NCI-H146 treated with DMSO at 0.1 percent for 48 hours (cell line): Measurements from ENCODE around the gene TRIM67.
"Not testable (repeated sequence)": the region's sequence is repeated elsewhere in the genome, so short reads cannot be mapped to it uniquely, and the experiment has no call there.

ENCODE experiments used
- DNase-seq: peaks from one replicate; lab custom pipeline; 2025; ENCODE audit not compliant: unreplicated experiment; lab: John Stamatoyannopoulos, UW

The TRIM67 gene

GRCh38 chr1:231201979-231202633 lies 40.2 kb downstream of the TRIM67 start:
- DNase-seq: no peak

- DNase-seq: no peak
Measured at GRCh38 chr1:231203259-231204057, 41.6 kb downstream of the TRIM67 start.

DNA sequence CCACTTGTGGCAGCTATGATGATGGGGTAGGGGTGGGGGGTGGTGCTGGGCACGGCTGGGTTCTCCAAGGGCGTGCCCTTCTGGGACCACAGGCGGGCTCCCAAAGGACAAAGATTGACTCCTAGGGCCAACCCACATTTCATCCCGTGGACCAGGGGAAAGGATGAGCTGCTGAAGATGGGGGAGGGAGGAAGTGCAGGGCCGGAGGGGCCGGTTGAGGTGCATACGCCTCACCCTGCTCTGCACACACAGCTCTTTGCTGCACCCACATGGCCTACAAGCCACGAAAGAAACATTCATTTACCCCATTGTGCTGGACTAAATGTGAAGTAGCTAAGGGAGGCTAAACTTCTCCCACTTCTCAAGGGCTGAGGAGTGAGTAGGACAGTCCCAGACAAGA lies 45.0 kb downstream of the TRIM67 start:
- DNase-seq: no peak

DNA sequence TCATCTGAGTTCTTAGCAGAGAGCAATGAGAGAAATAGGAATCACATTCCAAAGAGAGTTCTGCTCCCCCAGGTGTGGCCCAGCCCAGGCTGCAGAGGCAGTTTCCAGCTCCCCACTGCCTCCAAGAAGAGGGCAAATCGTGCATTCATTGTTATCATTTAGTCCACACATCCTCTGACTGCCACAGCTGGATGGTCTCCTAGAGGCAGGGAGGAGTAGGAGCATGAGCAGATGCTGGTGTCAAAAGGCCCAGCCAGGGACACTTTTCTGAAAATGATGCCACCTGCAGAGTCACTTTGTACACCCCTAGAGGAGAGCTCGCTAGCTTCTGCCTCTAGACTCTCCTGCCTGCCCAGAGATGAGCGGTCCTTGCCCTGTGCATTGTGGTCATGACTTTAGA lies 45.6 kb downstream of the TRIM67 start:
- DNase-seq: no peak

DNA sequence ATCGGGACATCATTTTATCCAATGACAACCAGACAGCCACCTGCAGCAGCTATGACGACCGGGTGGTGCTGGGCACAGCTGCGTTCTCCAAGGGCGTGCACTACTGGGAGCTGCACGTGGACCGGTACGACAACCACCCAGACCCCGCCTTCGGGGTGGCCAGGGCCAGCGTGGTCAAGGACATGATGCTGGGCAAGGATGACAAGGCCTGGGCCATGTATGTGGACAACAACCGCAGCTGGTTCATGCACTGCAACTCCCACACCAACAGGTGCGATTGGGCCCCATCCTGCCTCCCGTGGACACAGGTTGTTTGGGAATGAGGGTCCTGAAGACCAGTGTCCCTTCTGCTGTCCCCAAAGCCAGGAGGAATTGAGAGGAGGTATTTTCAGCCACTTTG lies 47.1 kb downstream of the TRIM67 start:
- DNase-seq: no peak

- DNase-seq: no peak
Measured at GRCh38 chr1:231209531-231209930, 47.7 kb downstream of the TRIM67 start.

DNA sequence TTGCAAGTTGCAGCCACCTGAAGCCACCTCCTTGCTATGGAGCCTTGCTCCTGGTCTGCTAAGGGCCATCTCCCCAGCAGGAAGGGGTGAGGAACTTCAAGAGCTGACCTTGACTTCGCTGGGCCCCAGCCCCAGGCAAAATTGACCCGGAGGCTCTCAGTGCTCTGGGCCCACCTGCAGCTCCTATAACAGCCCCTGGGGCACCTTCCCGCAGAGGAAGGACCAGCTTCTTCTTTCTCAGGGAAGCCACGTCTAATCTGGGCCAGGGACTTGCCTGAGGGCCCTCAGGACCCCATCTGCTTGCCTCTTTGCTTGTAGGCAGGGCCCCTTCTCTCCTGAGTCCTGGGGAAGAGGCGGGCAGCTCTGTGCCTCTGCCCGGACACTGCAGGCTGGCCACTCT lies 48.3 kb downstream of the TRIM67 start:
- DNase-seq: no peak

DNA sequence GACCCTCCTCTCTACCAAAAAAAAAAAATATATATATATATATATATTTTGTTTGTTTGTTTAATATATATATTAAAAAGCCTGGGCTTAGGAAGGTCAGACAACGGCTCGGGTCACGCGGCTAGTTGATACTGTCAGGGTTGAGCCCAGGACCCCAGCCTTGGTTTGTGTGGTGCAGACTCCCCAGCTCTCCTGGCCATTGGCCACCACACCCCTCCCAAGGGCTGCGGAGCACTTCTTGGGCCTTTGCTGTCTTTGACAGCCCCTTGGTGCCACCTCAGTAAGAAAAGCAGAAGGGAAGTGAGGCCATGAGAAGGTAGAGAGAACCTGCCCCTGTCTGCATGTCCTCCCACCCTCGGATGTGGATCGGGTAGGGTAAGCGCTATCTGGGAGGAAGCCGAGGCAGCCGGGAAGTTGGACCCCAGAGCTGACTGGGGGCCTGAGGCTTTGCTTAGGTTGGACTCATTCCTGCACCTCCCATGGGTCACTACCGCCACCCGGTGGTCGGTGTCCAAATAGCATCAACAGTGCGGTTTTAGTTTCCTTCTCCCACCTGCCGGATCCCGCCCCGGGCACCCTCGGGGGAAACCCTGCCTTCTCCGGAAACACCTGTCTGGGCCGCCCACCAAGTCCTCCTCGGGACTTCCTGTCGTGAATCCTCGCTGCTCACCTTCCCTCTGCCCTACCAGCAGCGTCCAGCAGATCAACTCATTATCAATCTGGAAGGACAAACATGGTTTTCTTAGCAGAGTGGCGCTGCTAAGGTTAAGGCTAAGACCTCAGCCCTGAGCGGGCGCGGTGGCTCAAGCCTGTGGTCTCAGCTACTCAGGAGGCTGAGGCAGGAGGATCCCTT lies 49.4 kb downstream of the TRIM67 start:
- DNase-seq: peak; percentile 89

GRCh38 chr1:231212301-231212700 lies 50.4 kb downstream of the TRIM67 start:
- DNase-seq: not testable (repeated sequence)

GRCh38 chr1:231213831-231214573 lies 52.1 kb downstream of the TRIM67 start:
- no peak for DNase-seq

GRCh38 chr1:231214918-231215680 lies 53.2 kb downstream of the TRIM67 start:
- DNase-seq: no peak

GRCh38 chr1:231215681-231216385 lies 54.0 kb downstream of the TRIM67 start:
- DNase-seq: no peak

GRCh38 chr1:231216498-231216897 lies 54.6 kb downstream of the TRIM67 start:
- no peak for DNase-seq

DNA sequence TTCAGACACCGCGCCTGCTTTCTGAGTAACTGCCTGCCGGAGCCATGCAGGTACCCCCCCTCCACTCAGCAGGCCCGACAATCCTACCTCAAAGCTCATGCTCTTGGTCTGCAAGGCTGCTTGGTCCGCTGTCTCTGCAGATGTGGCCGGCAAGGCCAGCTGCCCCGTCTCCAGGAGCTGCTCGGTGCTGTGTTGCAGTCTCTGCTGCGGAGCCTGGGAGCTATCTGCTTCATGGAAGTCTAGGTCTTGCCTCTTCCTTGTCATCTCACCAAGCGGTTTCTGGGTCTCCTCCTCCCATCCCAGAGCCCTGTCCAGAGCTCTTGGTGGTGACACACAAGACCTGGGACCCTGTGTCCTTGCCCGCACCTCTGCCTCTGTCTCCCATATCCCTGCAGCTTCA lies 55.2 kb downstream of the TRIM67 start:
- no peak for DNase-seq

DNA sequence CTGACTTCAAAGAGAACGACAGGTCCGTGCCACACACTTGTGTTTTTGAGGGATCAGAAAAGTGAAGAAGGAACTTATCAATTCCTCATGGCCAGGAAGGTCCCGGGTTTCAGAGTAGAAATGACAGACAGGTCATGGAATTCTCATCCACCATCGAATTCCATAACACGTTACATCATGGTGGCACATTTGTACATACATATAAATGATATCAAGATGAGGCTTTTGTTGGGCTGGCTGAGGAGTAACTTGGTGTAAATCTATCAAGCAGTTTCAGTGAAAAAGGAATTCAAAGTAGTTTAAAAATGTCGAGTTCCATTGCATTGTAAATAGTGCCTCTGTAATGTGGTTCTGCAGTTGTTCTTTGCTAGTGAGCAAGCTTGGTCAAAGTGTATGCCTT lies 56.2 kb downstream of the TRIM67 start:
- DNase-seq: no peak

GRCh38 chr1:231219422-231220401 lies 57.9 kb downstream of the TRIM67 start:
- DNase-seq: no peak

DNA sequence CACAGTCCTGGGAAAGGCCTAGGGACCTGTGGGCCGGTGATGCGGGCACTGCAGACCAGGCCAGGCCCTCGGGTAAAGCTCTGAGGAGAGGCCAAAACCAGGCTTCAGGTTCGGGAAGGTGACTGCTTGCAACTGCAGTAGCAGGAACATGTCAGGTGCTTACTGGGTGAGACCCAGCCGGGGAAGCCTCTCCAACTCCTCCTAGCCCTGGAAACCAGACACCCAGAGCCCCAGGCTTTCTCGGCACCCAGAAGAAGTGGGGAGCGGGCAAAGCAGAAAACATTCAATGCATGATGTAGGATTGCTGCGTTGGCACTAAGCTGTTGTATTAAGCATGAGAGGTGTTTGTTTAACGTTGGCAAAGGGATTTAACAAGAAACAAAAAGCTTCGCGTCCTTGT lies 58.9 kb downstream of the TRIM67 start:
- no peak for DNase-seq

GRCh38 chr1:231226156-231226555 lies 64.3 kb downstream of the TRIM67 start:
- DNase-seq: no peak
